Activated CD4-positive, alpha-beta T cell treated with anti-CD3 and anti-CD28 coated beads for 4 hours (primary cell): Measurements from ENCODE around the gene CARD9.
"Not testable (repeated sequence)": the region's sequence is repeated elsewhere in the genome, so short reads cannot be mapped to it uniquely, and the experiment has no call there.

ENCODE experiments used
- DNase-seq, 2 donors: peaks; one replicate each; pipeline ENCODE4 v3.0.0-alpha.2; 2020

CARD9 gene

DNA sequence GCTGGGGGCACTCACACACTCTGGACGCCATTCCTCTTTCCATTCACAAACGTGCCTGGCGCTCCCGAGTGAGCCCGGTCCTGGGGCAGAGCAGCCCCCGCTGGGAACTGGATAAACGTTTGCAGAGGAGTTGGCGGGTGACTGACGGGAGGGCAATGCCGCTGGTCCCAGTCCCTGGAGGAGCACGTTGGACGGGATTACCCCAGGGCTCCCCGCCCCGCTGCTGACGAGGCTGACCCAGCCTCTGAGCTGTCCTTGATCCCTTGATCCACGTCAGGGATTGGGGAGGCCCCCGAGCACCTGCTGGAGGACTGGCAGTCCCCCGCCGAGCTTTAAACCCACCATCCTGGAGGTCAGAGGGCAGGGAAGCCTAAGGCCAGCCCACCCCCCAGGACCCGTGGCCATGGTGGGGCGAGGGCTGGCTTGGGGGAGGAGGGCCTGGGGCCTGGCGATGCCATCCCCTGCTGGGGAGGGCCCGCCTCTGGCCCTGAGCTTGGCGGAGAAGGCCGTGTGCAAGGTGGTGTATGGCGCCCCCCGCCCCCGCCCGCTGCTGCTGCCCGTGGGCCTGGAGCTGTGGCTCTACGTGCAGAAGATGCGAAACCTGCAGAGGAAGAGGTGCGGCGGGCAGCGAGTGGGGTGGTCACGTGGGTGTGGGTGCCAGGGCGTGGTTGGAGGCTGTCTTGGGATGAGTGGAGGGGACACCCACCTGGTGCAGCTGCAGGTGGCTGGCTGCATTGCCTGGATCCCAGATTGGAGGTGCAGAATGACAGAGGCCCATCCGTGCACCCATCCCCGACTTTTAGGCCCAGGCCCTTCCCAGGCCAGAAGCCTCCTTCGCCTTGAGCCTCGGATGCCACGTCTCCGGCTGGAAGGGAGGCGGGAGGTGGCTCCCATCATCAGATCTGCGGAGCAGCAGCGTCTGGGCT is 41.6 kb downstream of the CARD9 start:
- DNase-seq = no peak

DNA sequence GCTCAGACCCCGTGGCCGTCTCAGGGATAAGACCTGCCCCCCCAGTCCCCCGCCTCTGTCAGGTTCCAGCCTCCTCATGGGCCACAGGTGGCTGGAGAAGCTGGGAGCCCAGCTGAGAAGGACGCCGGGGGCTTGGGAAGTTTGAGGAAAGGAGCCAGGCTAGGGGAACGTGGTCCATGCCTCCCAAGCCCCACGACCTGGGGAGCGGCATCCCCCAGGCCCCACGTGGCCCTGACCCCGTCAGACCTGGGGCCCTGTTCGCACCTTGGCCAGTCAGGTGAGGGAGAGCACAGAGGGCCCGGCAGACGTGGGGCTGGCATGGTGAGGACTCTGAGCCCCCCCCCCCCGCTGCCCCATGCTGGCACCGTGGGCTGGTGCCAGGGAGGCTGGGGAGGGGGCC is 42.4 kb downstream of the CARD9 start:
- DNase-seq = no peak

- DNase-seq = no peak
Measured at GRCh38 chr9:136330406-136330990, 43.0 kb downstream of the CARD9 start.

- DNase-seq = no peak
Measured at GRCh38 chr9:136329636-136330405, 43.6 kb downstream of the CARD9 start.

DNA sequence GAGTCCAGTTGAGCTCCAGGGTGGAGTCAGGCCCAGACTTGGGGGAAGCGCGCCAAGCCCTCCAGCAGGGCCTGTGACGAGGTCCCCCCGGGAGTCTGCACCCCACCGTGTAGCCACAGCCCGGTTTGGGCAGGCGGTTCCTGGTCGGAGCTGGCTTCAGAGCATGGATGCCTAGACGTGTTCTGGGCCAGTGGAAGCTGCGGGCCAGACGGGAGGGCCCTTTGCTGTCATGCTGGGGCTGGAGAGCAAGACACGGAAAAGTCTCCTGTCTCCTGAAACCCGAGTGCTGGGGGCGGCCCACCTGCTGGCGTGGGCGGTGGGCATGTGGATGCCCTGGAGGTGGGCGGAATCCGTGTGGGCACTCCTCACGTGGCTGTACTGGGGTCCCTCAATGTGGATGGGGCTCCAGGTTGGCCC is 44.2 kb downstream of the CARD9 start:
- DNase-seq = no peak

GRCh38 chr9:136328622-136329041 is 44.8 kb downstream of the CARD9 start:
- no peak for DNase-seq

- DNase-seq = no peak
Measured at GRCh38 chr9:136328011-136328621, 45.4 kb downstream of the CARD9 start.

DNA sequence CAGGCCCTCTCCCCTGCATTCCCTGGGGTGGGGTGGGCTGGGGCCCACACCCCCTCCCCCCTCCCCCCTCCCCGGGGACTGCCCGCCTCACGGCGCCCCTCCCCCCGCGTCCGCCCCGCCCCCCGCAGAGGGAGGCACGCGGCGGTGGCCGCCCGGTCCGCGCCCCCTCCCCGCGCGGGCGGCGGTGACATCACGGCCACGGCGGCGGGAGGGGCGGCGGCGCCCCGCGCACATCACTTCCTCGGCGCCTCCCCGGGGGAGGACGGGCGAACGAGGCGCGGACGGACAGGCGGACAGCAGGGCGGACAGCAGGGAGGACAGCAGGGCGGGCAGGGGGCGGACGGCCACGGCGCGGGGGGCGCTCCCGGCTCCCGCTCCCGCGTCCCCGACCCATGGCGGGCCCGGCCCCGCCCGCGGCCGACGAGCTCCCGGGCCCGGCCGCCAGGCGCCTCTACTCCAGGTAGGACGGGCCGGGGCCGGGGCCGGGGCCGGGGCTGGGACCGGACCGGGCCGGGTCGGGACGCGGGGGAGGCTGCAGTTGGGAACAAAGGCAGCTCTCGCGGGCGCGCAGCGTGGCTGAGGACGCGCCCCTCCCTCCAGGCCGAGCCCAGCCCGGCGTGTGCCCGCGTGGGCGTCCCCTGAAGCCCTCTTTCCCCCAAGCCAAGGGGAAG is 46.0 kb downstream of the CARD9 start, which contains the start of gene GPSM1:
Gene GPSM1 (plus strand): TSS at position 236 of the 671 bp plus-strand sequence. CDS start 157 bp downstream, at position 393.
- DNase-seq = peak; percentile 46 to 59

DNA sequence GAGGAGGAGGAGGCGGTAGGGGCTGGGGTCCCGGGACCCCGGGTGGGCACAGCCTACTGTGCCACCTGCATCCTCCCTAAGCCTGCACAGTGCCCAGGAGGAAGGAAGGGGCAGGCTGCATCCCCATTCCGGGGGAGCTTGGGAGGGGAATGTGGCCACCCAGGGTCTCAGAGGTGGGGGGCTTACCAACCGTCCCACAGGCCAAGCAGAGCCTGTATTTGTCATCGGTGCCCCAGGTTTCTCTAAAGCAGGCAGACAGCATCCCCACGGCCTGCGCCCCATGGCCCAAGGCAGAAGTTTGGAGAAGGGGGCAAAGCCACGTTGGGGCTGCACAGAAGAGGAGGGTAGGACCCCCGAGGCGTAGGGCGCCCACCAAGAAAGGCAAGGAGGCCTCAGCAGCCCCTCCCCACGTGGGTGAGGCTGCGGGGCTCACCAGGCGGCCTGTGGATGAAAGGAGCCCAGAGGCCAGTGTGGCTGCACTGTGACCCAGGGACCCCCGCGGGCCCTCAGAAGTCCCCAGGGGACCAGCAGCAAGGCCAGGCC is 46.6 kb downstream of the CARD9 start:
- no peak for DNase-seq

DNA sequence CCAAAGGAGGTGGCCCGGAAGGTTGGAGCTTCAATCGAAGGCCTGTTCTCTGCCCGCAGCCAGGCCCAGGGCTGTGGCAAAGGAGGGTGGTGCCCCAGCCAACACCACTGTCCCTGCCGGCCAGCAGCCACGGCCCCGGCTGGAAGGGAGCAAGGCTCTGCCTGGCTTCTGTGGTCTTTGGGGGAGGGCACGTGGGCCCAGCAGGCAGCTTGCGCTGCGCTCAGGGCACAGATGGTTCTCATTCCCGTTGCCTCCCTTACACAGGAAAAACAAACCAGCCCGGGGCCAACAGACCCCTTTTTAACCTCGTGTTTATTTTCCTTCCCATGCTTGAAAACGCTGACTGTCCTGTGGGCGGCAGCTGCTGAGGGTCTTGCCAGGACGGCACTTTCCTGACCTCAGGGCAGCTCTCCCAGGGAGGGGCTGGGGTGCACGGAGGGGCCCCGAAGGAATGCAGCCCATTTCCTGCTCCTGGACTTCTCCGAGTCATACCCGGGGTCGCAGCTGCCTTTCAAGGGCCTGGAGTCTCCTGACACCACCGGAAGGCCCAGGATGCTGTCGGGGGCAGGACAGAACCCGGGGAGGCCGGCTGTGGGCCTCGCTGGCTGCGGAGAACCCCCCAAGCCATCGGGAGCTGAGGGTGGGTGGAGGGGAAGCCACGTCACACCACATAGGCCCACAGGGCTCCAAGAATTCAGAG is 47.3 kb downstream of the CARD9 start:
- DNase-seq = no peak

GRCh38 chr9:136325358-136325757 is 48.1 kb downstream of the CARD9 start:
- no peak for DNase-seq

- DNase-seq = no peak
Measured at GRCh38 chr9:136324501-136325300, 48.8 kb downstream of the CARD9 start.

DNA sequence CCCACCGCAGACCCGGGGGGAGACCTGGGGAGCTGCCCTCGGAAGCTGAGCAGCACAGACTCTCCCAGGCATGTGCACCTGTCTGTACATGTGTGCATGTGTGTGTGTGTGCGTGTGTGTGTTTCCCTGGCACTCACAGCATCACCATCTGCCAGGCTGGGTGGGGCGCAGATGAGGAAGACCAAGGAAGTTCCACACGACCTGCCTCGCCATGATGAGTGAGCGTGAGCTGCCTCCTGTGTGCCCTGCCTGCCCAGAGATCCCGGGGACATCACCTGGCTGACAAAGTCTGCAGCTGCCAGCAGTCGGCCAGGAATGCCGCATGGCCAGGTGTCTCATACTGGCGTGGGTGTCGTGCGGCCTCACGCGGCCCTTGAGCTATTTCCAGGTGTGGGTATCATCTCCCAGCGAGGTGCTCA is 50.1 kb downstream of the CARD9 start:
- DNase-seq = no peak

DNA sequence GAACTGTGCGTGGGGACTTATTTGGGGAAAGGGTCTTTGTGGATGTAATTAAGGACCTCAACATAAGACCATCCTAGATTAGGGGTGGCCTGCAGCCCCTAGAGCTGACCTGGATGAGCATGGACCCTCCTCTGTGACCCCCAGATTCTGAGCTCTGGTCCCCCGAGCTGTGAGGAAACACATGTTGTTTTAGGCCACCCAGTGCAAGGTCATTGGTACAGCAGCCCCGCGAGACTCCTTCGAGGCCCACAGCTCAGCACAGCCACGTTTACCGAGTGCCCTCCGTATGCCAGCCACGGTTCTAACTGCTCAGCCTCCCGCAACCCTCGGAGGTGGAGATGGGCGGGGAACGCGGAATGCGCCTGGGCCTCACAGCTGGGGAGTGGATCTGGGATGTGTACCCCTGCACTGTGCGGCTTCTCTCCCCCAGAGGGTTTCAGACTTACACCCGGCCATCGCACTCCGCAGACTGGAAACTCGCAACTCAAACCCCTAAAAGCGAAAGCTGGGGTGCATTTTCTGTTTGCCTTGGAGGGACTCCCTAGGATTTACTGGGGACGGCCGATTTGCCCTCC is 50.6 kb downstream of the CARD9 start:
- no peak for DNase-seq

- no peak for DNase-seq
Measured at GRCh38 chr9:136321561-136321960, 51.9 kb downstream of the CARD9 start.

DNA sequence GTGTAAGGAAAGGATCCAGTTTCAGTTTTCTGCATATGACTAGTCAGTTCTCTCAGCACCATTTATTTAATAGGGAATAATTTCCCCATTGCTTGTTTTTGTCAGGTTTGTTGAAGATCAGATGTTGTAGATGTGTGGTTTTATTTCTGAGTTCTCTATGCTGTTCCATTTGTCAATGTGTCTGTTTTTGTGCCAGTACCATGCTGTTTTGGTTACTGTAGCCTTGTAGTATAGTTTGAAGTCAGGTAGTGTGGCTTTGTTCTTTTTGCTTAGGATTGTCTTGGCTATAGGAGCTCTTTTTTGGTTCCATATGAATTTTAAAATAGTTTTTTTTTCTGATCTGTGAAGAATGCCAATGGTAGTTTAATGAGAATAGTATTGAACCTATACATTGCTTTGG is 52.5 kb downstream of the CARD9 start:
- DNase-seq = not testable (repeated sequence)

DNA sequence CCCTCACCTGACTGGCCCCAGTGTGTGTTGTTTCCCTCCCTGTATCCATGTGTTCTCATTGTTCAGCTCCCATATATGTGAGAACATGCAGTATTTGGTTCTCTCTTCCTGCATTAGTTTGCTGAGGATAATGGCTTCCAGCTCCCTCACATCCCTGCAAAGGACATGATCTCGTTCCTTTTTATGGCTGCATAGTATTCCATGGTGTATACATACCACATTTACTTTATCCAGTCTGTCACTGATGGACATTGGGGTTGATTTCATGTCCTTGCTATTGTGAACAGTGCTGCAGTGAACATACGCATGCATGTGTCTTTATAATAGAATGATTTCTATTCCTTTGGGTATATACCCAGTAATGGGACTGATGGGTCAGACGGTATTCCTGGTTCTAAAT is 53.5 kb downstream of the CARD9 start:
- not testable (repeated sequence) for DNase-seq

- DNase-seq = not testable (repeated sequence)
Measured at GRCh38 chr9:136319244-136319643, 54.2 kb downstream of the CARD9 start.

GRCh38 chr9:136318776-136319241 is 54.7 kb downstream of the CARD9 start:
- no peak for DNase-seq
